ENCODE data around the gene ZNF780A. TPM values are rescaled to one million over a fixed set of nuclear protein-coding genes. Genes with fewer than 3 reads are reported as not detected.

Gene ZNF780A
- polyA plus RNA-seq, 1 donor from 2014 or later = 7.4 TPM

DNA sequence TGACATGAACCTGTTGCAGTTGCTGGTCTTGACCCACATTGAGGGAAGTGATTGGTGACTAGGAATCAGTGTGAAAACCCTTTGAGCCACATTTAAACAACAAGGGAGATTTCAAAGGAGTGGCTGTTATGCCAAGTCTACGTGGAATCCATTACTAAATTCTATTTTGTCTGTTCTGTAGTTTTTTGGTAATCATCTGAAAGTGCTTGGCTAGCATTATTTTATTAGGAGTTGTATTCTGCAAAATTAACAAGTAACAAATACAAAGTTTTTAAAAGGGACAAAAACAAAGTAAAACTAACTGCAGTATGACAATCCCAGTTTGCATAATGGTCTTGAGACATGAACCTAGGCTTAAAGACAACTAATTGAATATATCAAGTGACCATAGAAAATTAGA lies 14.0 kb upstream of the ZNF780A start:
- H3K9ac ChIP-seq (ENCODE audit: low read length) = no peak overlapping the region
- no peak overlapping the region for H3K4me3 ChIP-seq (ENCODE audit: low read length)
- H3K27me3 ChIP-seq (ENCODE audit: insufficient read depth, low read depth, low read length) = no peaks in the 10 kb centered on the region
- no peak for TF ChIP-seq EP300 (conservative IDR thresholded peaks at IDR 0.05; ENCODE audit: poor library complexity, severe bottlenecking)
- no peak for TF ChIP-seq TAF1 (IDR thresholded peaks at IDR 0.05; ENCODE audit: low read depth)
- no peak overlapping the region for H2AFZ ChIP-seq (ENCODE audit: low read depth, low read length)
- H3K9me3 ChIP-seq (ENCODE audit: low read length) = no peaks in the 10 kb centered on the region
- no peak overlapping the region for H3K27ac ChIP-seq (ENCODE audit: low read length)
- H3F3A ChIP-seq (ENCODE audit: insufficient read depth, low read length, poor library complexity, severe bottlenecking) = no peaks in the 10 kb centered on the region
- no peaks in the 10 kb centered on the region for H4K20me1 ChIP-seq (ENCODE audit: insufficient read depth)
- H3K4me2 ChIP-seq (ENCODE audit: low read length) = no peak overlapping the region
- no peaks in the 10 kb centered on the region for H3K79me2 ChIP-seq (replicated peaks; ENCODE audit: insufficient read depth, low read length)
- H3K9me2 ChIP-seq (ENCODE audit: insufficient read depth, low read length) = no peaks in the 10 kb centered on the region
- H3K36me3 ChIP-seq (ENCODE audit: insufficient read depth, low read length) = no peaks in the 10 kb centered on the region

DNA sequence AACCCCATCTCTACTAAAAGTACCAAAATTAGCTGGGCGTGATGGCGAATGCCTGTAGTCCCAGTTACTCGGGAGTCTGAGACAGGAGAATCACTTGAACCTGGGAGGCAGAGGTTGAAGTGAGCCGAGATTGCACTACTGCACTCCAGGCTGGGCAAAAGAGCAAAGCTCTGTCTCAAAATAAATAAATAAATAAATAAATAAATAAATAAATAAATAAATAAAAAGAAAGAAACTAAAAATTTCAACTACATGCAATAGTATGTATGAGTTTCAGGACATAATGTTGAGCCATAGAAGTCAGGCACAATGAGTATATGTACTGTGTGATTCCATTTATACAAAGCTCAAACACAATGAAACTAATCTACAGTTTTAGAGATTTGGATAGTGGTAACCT lies 12.9 kb upstream of the ZNF780A start:
- H3F3A ChIP-seq (ENCODE audit: insufficient read depth, low read length, poor library complexity, severe bottlenecking) = no peaks in the 10 kb centered on the region
- H3K4me2 ChIP-seq (ENCODE audit: low read length) = no peak overlapping the region
- H2AFZ ChIP-seq (ENCODE audit: low read depth, low read length) = no peak overlapping the region
- no peaks in the 10 kb centered on the region for H3K9me2 ChIP-seq (ENCODE audit: insufficient read depth, low read length)
- TF ChIP-seq RAD21 (conservative IDR thresholded peaks at IDR 0.05) = no peak
- TF ChIP-seq, protein P1, sequence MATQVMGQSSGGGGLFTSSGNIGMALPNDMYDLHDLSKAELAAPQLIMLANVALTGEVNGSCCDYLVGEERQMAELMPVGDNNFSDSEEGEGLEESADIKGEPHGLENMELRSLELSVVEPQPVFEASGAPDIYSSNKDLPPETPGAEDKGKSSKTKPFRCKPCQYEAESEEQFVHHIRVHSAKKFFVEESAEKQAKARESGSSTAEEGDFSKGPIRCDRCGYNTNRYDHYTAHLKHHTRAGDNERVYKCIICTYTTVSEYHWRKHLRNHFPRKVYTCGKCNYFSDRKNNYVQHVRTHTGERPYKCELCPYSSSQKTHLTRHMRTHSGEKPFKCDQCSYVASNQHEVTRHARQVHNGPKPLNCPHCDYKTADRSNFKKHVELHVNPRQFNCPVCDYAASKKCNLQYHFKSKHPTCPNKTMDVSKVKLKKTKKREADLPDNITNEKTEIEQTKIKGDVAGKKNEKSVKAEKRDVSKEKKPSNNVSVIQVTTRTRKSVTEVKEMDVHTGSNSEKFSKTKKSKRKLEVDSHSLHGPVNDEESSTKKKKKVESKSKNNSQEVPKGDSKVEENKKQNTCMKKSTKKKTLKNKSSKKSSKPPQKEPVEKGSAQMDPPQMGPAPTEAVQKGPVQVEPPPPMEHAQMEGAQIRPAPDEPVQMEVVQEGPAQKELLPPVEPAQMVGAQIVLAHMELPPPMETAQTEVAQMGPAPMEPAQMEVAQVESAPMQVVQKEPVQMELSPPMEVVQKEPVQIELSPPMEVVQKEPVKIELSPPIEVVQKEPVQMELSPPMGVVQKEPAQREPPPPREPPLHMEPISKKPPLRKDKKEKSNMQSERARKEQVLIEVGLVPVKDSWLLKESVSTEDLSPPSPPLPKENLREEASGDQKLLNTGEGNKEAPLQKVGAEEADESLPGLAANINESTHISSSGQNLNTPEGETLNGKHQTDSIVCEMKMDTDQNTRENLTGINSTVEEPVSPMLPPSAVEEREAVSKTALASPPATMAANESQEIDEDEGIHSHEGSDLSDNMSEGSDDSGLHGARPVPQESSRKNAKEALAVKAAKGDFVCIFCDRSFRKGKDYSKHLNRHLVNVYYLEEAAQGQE (IDR thresholded peaks at IDR 0.05; ENCODE audit: borderline replicate concordance) = no peak
- TF ChIP-seq SMC3 (conservative IDR thresholded peaks at IDR 0.05; ENCODE audit: poor library complexity) = no peak
- no peak for TF ChIP-seq TAF1 (IDR thresholded peaks at IDR 0.05; ENCODE audit: low read depth)
- TF ChIP-seq EZH2 (IDR thresholded peaks at IDR 0.05; ENCODE audit: borderline replicate concordance, insufficient read depth, low read length, poor library complexity, severe bottlenecking) = no peak
- TF ChIP-seq EP300 (conservative IDR thresholded peaks at IDR 0.05; ENCODE audit: poor library complexity, severe bottlenecking) = no peak
- TF ChIP-seq CTCF (IDR thresholded peaks at IDR 0.05; ENCODE audit: poor library complexity, severe bottlenecking) = no peak
- TF ChIP-seq POLR2AphosphoS5 (IDR thresholded peaks at IDR 0.05) = no peak
- no peak for TF ChIP-seq MXI1 (conservative IDR thresholded peaks at IDR 0.05; ENCODE audit: poor library complexity, severe bottlenecking)
- H3K9me3 ChIP-seq (ENCODE audit: low read length) = no peaks in the 10 kb centered on the region
- H3K27me3 ChIP-seq (ENCODE audit: insufficient read depth, low read depth, low read length) = no peaks in the 10 kb centered on the region
- no peak overlapping the region for H3K27ac ChIP-seq (ENCODE audit: low read length)
- H3K79me2 ChIP-seq (replicated peaks; ENCODE audit: insufficient read depth, low read length) = no peaks in the 10 kb centered on the region
- H4K20me1 ChIP-seq (ENCODE audit: insufficient read depth) = no peaks in the 10 kb centered on the region
- H3K9ac ChIP-seq (ENCODE audit: low read length) = no peak overlapping the region
- H3K4me3 ChIP-seq (ENCODE audit: low read length) = no peak overlapping the region
- no peaks in the 10 kb centered on the region for H3K36me3 ChIP-seq (ENCODE audit: insufficient read depth, low read length)

- Histone ChIP-seq H4K20me1 (ENCODE audit: insufficient read depth) (no peaks in the 10 kb centered on the region), H3K4me3 (ENCODE audit: low read length) (no peak overlapping the region), H3K9ac (ENCODE audit: low read length) (no peak overlapping the region), H3K79me2 (replicated peaks; ENCODE audit: insufficient read depth, low read length) (no peaks in the 10 kb centered on the region), H3K9me2 (ENCODE audit: insufficient read depth, low read length) (no peaks in the 10 kb centered on the region), H3K9me3 (ENCODE audit: low read length) (no peaks in the 10 kb centered on the region), H3F3A (ENCODE audit: insufficient read depth, low read length, poor library complexity, severe bottlenecking) (no peaks in the 10 kb centered on the region), H3K4me2 (ENCODE audit: low read length) (no peak overlapping the region), H3K36me3 (ENCODE audit: insufficient read depth, low read length) (no peaks in the 10 kb centered on the region), H2AFZ (ENCODE audit: low read depth, low read length) (no peak overlapping the region), H3K27ac (ENCODE audit: low read length) (no peak overlapping the region), H3K27me3 (ENCODE audit: insufficient read depth, low read depth, low read length) (no peaks in the 10 kb centered on the region)
- TF ChIP-seq RAD21 (conservative IDR thresholded peaks at IDR 0.05) = no peak
- TF ChIP-seq CTCF (IDR thresholded peaks at IDR 0.05; ENCODE audit: poor library complexity, severe bottlenecking) = no peak
- TF ChIP-seq SMC3 (conservative IDR thresholded peaks at IDR 0.05; ENCODE audit: poor library complexity) = no peak
- no peak for TF ChIP-seq POLR2AphosphoS5 (IDR thresholded peaks at IDR 0.05)
- TF ChIP-seq MXI1 (conservative IDR thresholded peaks at IDR 0.05; ENCODE audit: poor library complexity, severe bottlenecking) = no peak
- TF ChIP-seq EZH2 (IDR thresholded peaks at IDR 0.05; ENCODE audit: borderline replicate concordance, insufficient read depth, low read length, poor library complexity, severe bottlenecking) = no peak
- TF ChIP-seq, protein P1 (IDR thresholded peaks at IDR 0.05; ENCODE audit: borderline replicate concordance) = no peak
- no peak for TF ChIP-seq EP300 (conservative IDR thresholded peaks at IDR 0.05; ENCODE audit: poor library complexity, severe bottlenecking)
Measured at GRCh38 chr19:40101813-40102212, 11.1 kb upstream of the ZNF780A start.

Data from neural cell (in vitro differentiated cells).